ENCODE data around the gene NIM1K. TPM values are rescaled to one million over a fixed set of nuclear protein-coding genes. Genes with fewer than 3 reads are reported as not detected.

The NIM1K gene
- total and polyA plus RNA-seq, 2 donors (not counting 3 experiments of a cell fraction or from before 2014, with no cell fraction given) = 0.04 to 0.49 TPM

GRCh38 chr5:43301653-43302091 lies 109.6 kb downstream of the NIM1K start:
- POLR2A ChIA-PET = no interaction called here

More at GRCh38 chr5:43301653-43302091, 109.6 kb downstream of the NIM1K start:
- dilution Hi-C loops (cut with MboI; ENCODE audit: extremely low pct_ligation_motif_present, low sequenced_read_pairs) = no loop called here
- Histone ChIP-seq H3K4me3 (replicated peaks in 1 of 3; ENCODE audit: insufficient read depth in 1 of 3, low read depth in 1 of 3, low read length in 3 of 3) (no peak overlapping the region), H3K9me3 (replicated peaks; ENCODE audit: control insufficient read depth, insufficient read depth, low read length) (no peaks in the 10 kb centered on the region), H3K4me1 (ENCODE audit: control insufficient read depth, extremely low read depth, insufficient read depth, low read length) (no peaks in the 10 kb centered on the region), H3K79me2 (ENCODE audit: control insufficient read depth, insufficient read depth, low read length) (peaks cover 88% of the 10 kb centered on the region), H3K36me3 (ENCODE audit: control insufficient read depth in 2 of 2, extremely low read depth in 1 of 2, insufficient read depth in 2 of 2, low read length in 2 of 2) (peaks cover 6 to 32% of the 10 kb centered on the region in 2 experiments), H3K9me1 (replicated peaks; ENCODE audit: control insufficient read depth, extremely low read depth, insufficient read depth, low read length) (no peaks in the 10 kb centered on the region), H3K9ac (replicated peaks; ENCODE audit: extremely low read depth, insufficient read depth, low read length) (no peak overlapping the region), H4K20me1 (replicated peaks; ENCODE audit: control insufficient read depth, extremely low read depth, insufficient read depth, low read length) (peaks cover 6% of the 10 kb centered on the region), H3K27me3 (ENCODE audit: control insufficient read depth in 2 of 2, insufficient read depth in 2 of 2, low read length in 2 of 2) (no peaks in the 10 kb centered on the region), H3K27ac (ENCODE audit: insufficient read depth, low read depth, low read length) (no peak overlapping the region), H3K4me2 (ENCODE audit: insufficient read depth, low read length) (no peak overlapping the region), H2AFZ (ENCODE audit: low read depth, low read length) (no peak overlapping the region)
- FAIRE-seq (no peak), DNase-seq (ENCODE audit: low read depth, low spot score) (peak; percentile 23)
- TF ChIP-seq GATA2 (IDR thresholded peaks at IDR 0.05; ENCODE audit: insufficient read depth, insufficient read length, low read depth, low read length) = no peak
- TF ChIP-seq EZH2 (IDR thresholded peaks at IDR 0.05; ENCODE audit: borderline replicate concordance, low read depth, low read length, severe bottlenecking) = no peak
- no peak for TF ChIP-seq FOS (IDR thresholded peaks at IDR 0.05; ENCODE audit: borderline replicate concordance, insufficient read depth, low read length)
- no peak for TF ChIP-seq MAX (IDR thresholded peaks at IDR 0.05; ENCODE audit: insufficient read depth, insufficient read length)
- no peak for TF ChIP-seq POLR2AphosphoS5 (IDR thresholded peaks at IDR 0.05; ENCODE audit: insufficient read depth, low read depth, low read length)
- TF ChIP-seq JUN (IDR thresholded peaks at IDR 0.05; ENCODE audit: borderline replicate concordance, insufficient read depth, insufficient read length, low read depth) = no peak
- no peak for TF ChIP-seq CTCF (IDR thresholded peaks at IDR 0.05; ENCODE audit: extremely low read depth in 1 of 2, insufficient read depth in 1 of 2, low read depth in 1 of 2, low read length in 2 of 2)
- no peak for TF ChIP-seq MYC (IDR thresholded peaks at IDR 0.05; ENCODE audit: low read depth, low read length)
- TF ChIP-seq POLR2A (IDR thresholded peaks at IDR 0.05; ENCODE audit: low read depth, low read length) = no peak
- BruUV-seq (replicated peaks) = no TSS peak
- intact Hi-C loops (cut with micrococcal nuclease) = no loop called here
- CTCF ChIA-PET = interaction anchor here (2.2 kb wide), 1 partner anchor 11 kb away, joined by 7 read pairs; the partner anchor contains the start of gene HMGCS1
